ENCODE measurements around the gene COMP.

COMP gene

GRCh38 chr19:18803550-18804138 lies 12.5 kb upstream of the COMP start:
- DNase-seq, result no peak

GRCh38 chr19:18802354-18802753 lies 11.2 kb upstream of the COMP start:
- DNase-seq, result no peak

- no peak for DNase-seq
Measured at GRCh38 chr19:18800636-18801035, 9.5 kb upstream of the COMP start.

- no peak for DNase-seq
Measured at GRCh38 chr19:18800079-18800478, 9.0 kb upstream of the COMP start.

GRCh38 chr19:18799389-18799970 lies 8.4 kb upstream of the COMP start:
- no peak for DNase-seq

- no peak for DNase-seq
Measured at GRCh38 chr19:18798384-18799352, 7.6 kb upstream of the COMP start.

GRCh38 chr19:18796239-18796638 lies 5.1 kb upstream of the COMP start:
- DNase-seq, result no peak

- DNase-seq, result no peak
Measured at GRCh38 chr19:18795540-18795939, 4.4 kb upstream of the COMP start.

- DNase-seq, result no peak
Measured at GRCh38 chr19:18794692-18795091, 3.6 kb upstream of the COMP start.

GRCh38 chr19:18794029-18794313 lies 2.9 kb upstream of the COMP start:
- no peak for DNase-seq

GRCh38 chr19:18793144-18794028 lies 2.3 kb upstream of the COMP start:
- no peak for DNase-seq

- no peak for DNase-seq
Measured at GRCh38 chr19:18792661-18793060, 1.6 kb upstream of the COMP start.

- DNase-seq, result no peak
Measured at GRCh38 chr19:18791315-18791678, 192 bp upstream of the COMP start.

- DNase-seq, result no peak
Measured at GRCh38 chr19:18789883-18790565, 1.1 kb downstream of the COMP start.

- DNase-seq, result no peak
Measured at GRCh38 chr19:18789422-18789869, 1.7 kb downstream of the COMP start.

GRCh38 chr19:18788529-18789421 lies 2.3 kb downstream of the COMP start:
- DNase-seq, result no peak

GRCh38 chr19:18785179-18786124 lies 5.7 kb downstream of the COMP start:
- no peak for DNase-seq

- DNase-seq, result no peak
Measured at GRCh38 chr19:18784786-18785120, 6.4 kb downstream of the COMP start.

- DNase-seq, result no peak
Measured at GRCh38 chr19:18783958-18784785, 6.9 kb downstream of the COMP start.
